HCT116 (cell line): ENCODE results near the gene WNT3A. TPM values are rescaled to one million over a fixed set of nuclear protein-coding genes. Genes with fewer than 3 reads are reported as not detected.

Source experiments
- ATAC-seq: fragments of 200-7000 bp; cut with Tn5 transposase; 2 replicates; pipeline ENCODE4 v1.9.1; 2020; ENCODE audit warnings: mild to moderate bottlenecking, moderate library complexity
- BruUV-seq: library from RNA; stranded (reverse); fragments of 400-500 nt; replicated peaks from 2 replicates; lab custom pipeline; 2021; lab: Mats Ljungman, UMichigan
- CTCF ChIA-PET: fragments of 300-600 bp; sonication (Branson Sonifier 250); formaldehyde crosslinking; loops from one replicate; lab custom pipeline; 2021; ENCODE audit warnings: antibody characterized with exemption; lab: Charles Lee
- POLR2A ChIA-PET: fragments of 300-600, 350-600 bp; sonication (Branson Sonifier 250); formaldehyde crosslinking; loops from one replicate; lab custom pipeline; 2021; ENCODE audit warnings: antibody characterized with exemption; lab: Charles Lee
- RAD21 ChIA-PET, 2 experiments: fragments of 300-600 bp; sonication (Branson Sonifier 250); formaldehyde crosslinking; loops; one replicate each; lab custom pipeline; 2023; ENCODE audit warnings: low total read pairs in 2 of 2; ENCODE audit not compliant: uncharacterized antibody in 2 of 2, unreplicated experiment in 2 of 2, low non-redundant PET in 1 of 2; lab: Charles Lee
- DNase-seq: peaks from one replicate; pipeline ENCODE4 v3.0.0-alpha.2; 2010; ENCODE audit warnings: low read depth, low spot score
- H2AFZ ChIP-seq: fragments of 200-600 bp; shearing (Covaris generic), sonication (generic); 2 replicates; pipeline ENCODE4 v1.6.1; 2017; ENCODE audit warnings: low read depth, mixed run types, mixed read lengths, antibody characterized with exemption, low read length; ENCODE audit not compliant: poor library complexity, severe bottlenecking
- H3K27ac ChIP-seq: 2 replicates; pipeline ENCODE4 v1.5.1; 2012; ENCODE audit warnings: low read depth, low read length
- H3K27me3 ChIP-seq: fragments of 200-600 bp; sonication (generic); 2 replicates; pipeline ENCODE4 v1.6.1; 2016; ENCODE audit warnings: mixed run types, low read length, mixed read lengths; ENCODE audit not compliant: insufficient read depth
- H3K36me3 ChIP-seq, 2 experiments: fragments of 200-500 bp in 1 of 2; fragments of 200-600 bp in 1 of 2; sonication (Bioruptor generic) in 1 of 2; sonication (generic) in 1 of 2; 2 replicates each; pipeline versions ENCODE4 v1.5.1 to v1.6.1; 2014 to 2016; ENCODE audit warnings: low read length in 2 of 2, inconsistent platforms in 1 of 2, mixed read lengths in 1 of 2, mixed run types in 1 of 2; ENCODE audit not compliant: insufficient read depth in 2 of 2, control insufficient read depth in 1 of 2
- H3K4me1 ChIP-seq, 2 experiments: fragments of 200-600 bp in 1 of 2; sonication (generic) in 1 of 2; 2 replicates each; pipeline versions ENCODE4 v1.5.1 to v1.6.1; 2012 to 2017; ENCODE audit warnings: low read length in 2 of 2, inconsistent platforms in 1 of 2, mild to moderate bottlenecking in 1 of 2, mixed read lengths in 1 of 2, mixed run types in 1 of 2, moderate library complexity in 1 of 2; ENCODE audit not compliant: insufficient read depth in 2 of 2, control insufficient read depth in 1 of 2
- H3K4me2 ChIP-seq: fragments of 200-600 bp; sonication (generic); 2 replicates; pipeline ENCODE4 v1.6.1; 2017; ENCODE audit warnings: mixed run types, low read length, mixed read lengths
- H3K4me3 ChIP-seq, 2 experiments: fragments of 200-600 bp in 1 of 2; sonication (generic) in 1 of 2; replicated peaks in 1 of 2; 2 replicates each; pipeline ENCODE4 v1.5.1; 2011 to 2016; ENCODE audit warnings: low read length in 2 of 2, control low read depth in 1 of 2, low read depth in 1 of 2, mild to moderate bottlenecking in 1 of 2, mixed read lengths in 1 of 2, mixed run types in 1 of 2
- H3K79me2 ChIP-seq: fragments of 200-600 bp; sonication (generic); 2 replicates; pipeline ENCODE4 v1.6.1; 2017; ENCODE audit warnings: mild to moderate bottlenecking, mixed run types, low read length, moderate library complexity, mixed read lengths; ENCODE audit not compliant: insufficient read depth
- H3K9ac ChIP-seq: fragments of 200-600 bp; sonication (generic); 2 replicates; pipeline ENCODE4 v1.6.1; 2016; ENCODE audit warnings: low read length, mixed read lengths
- H3K9me2 ChIP-seq: fragments of 200-600 bp; sonication (generic), shearing (Covaris generic); 2 replicates; pipeline ENCODE4 v1.6.1; 2017; ENCODE audit warnings: mixed run types, mild to moderate bottlenecking, moderate library complexity; ENCODE audit not compliant: insufficient read depth
- H3K9me3 ChIP-seq, 2 experiments: fragments of 200-500 bp in 1 of 2; fragments of 200-600 bp in 1 of 2; sonication (Bioruptor generic) in 1 of 2; sonication (generic) in 1 of 2; 2 replicates each; pipeline ENCODE4 v1.6.1; 2014 to 2017; ENCODE audit warnings: low read length in 2 of 2, mixed read lengths in 2 of 2, inconsistent platforms in 1 of 2, low read depth in 1 of 2, mild to moderate bottlenecking in 1 of 2, mixed run types in 1 of 2, moderate library complexity in 1 of 2; ENCODE audit not compliant: control insufficient read depth in 1 of 2, insufficient read depth in 1 of 2
- H4K20me1 ChIP-seq: fragments of 200-600 bp; sonication (generic), shearing (Covaris generic); 2 replicates; pipeline ENCODE4 v1.6.1; 2017; ENCODE audit warnings: mixed run types, mild to moderate bottlenecking, moderate library complexity; ENCODE audit not compliant: insufficient read depth
- CEBPB ChIP-seq: IDR thresholded peaks from 2 replicates; pipeline ENCODE4 v1.6.1; 2012; ENCODE audit warnings: low read depth
- ELF1 ChIP-seq: IDR thresholded peaks from 2 replicates; pipeline ENCODE4 v1.6.1; 2012; ENCODE audit warnings: low read depth, borderline replicate concordance
- POLR2AphosphoS5 ChIP-seq: IDR thresholded peaks from 2 replicates; pipeline ENCODE4 v1.6.1; 2011; ENCODE audit warnings: mild to moderate bottlenecking, low read depth, low read length, moderate library complexity
- SIN3A ChIP-seq: IDR thresholded peaks from 2 replicates; pipeline ENCODE4 v1.6.1; 2012; ENCODE audit warnings: low read depth
- TCF7L2 ChIP-seq: IDR thresholded peaks from 2 replicates; pipeline ENCODE4 v1.7.0; 2011; ENCODE audit warnings: borderline replicate concordance, inconsistent platforms; ENCODE audit not compliant: insufficient read depth, insufficient read length; ENCODE audit errors: extremely low read depth
- YY1 ChIP-seq: IDR thresholded peaks from 2 replicates; pipeline ENCODE4 v1.6.1; 2011; ENCODE audit warnings: low read length, low read depth, moderate library complexity, mild to moderate bottlenecking; ENCODE audit not compliant: insufficient replicate concordance; ENCODE audit errors: extremely low read depth
- ZFX ChIP-seq: fragments of 450-650 bp; IDR thresholded peaks from 2 replicates; pipeline ENCODE4 v1.6.1; 2017
- intact Hi-C: fragments of 100-400 bp; cut with micrococcal nuclease; formaldehyde crosslinking; loops from 2 replicates; pipeline ENCODE4 v1.10.0; 2022
- total RNA-seq: library from RNA; stranded (reverse); gene quantifications from one replicate; pipeline ENCODE4 v1.2.1, GENCODE V29; 2021; ENCODE audit not compliant: unreplicated experiment
- TF ChIP-seq, protein P1 (sequence below): IDR thresholded peaks from 2 replicates; pipeline ENCODE4 v1.6.1; 2011; ENCODE audit warnings: mild to moderate bottlenecking, low read length, moderate library complexity; ENCODE audit not compliant: insufficient replicate concordance; ENCODE audit errors: extremely low read depth
- TF ChIP-seq, protein P2 (sequence below): IDR thresholded peaks from 2 replicates; pipeline ENCODE4 v1.6.1; 2012
- TF ChIP-seq, protein P3 (sequence below): IDR thresholded peaks from 2 replicates; pipeline ENCODE4 v1.6.1; 2012; ENCODE audit warnings: low read depth

WNT3A gene
- total RNA-seq, 1 experiment from 2014 or later = 3.7 TPM

DNA sequence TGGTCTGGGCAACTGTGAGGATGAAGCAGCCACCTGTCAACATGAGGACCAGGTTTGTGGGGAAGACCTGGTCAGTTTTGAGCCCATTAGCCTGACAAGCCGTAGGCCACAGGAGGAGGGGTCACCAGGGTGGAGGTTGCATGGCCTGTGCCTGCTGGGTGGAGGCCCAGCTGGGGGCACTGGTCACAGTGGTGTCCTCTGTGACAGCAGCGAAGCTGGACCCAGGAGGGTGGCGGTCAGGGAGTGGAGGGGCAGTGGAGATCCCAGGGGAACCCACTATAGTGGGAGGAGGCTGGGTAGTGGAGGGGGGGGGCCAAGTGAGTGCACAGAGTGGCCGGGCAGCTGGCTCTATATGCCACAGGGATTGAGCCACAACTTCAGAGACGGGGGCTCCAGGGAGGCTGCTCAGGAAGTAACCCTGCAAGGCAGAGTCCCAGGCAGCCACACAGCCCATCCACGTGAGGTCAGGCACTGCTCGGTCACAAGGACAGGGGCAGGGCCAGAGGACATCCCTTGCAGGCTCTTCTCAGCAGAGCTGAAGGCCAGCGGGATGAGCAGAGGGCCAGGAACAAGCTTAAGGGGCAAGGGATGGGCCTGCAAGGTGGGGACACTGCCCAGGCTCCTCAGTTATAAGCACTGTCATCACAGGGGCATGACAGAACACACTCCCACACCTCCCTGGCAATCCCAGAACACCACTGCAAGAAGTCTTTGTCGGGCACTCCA, 98.6 kb downstream of the WNT3A start (continued):
- TF ChIP-seq, protein P1, sequence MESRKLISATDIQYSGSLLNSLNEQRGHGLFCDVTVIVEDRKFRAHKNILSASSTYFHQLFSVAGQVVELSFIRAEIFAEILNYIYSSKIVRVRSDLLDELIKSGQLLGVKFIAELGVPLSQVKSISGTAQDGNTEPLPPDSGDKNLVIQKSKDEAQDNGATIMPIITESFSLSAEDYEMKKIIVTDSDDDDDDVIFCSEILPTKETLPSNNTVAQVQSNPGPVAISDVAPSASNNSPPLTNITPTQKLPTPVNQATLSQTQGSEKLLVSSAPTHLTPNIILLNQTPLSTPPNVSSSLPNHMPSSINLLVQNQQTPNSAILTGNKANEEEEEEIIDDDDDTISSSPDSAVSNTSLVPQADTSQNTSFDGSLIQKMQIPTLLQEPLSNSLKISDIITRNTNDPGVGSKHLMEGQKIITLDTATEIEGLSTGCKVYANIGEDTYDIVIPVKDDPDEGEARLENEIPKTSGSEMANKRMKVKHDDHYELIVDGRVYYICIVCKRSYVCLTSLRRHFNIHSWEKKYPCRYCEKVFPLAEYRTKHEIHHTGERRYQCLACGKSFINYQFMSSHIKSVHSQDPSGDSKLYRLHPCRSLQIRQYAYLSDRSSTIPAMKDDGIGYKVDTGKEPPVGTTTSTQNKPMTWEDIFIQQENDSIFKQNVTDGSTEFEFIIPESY = no peak
- no peak; the same call in 1 of the 2 replicates for TF ChIP-seq POLR2AphosphoS5

DNA sequence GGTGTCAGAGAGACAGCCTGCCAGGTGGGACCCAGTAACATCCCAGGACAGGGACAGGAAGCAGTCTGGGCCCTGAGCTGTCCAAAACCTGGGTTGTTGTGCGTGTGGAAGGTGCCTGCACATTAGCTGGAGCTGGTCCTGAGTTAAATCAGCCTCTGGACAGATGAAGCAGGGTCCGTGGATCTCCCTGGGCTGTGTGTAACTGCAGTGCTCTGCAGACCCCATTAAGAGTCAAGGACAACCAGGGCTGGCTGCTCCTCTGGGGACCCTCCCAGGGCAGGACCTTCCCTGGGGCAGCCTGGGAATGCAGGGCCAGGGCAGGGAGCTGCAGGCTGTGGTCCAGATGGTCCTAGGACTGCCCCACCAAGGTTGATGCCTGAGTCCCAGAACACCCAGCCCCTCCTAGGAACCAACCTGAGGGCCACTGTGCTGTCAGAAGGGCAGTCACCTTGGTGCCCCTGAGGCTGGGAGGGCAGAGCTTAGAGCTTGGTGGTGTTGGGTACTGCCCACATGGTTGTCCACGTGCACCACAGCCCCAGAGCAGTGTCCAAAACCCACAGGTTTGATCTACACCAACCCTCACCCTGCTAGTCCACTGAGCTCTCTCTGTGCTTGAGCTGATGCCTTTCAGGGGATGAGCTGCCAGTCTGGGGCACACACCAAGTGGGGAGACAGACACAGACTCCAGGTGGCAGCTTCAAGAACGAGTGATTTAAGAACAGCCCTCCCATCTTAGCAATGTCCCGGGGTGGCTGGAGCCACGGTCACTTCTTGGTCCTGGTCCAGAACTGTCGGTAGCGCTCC, 99.4 kb downstream of the WNT3A start:
- DNase-seq = no peak
- Histone ChIP-seq H3K9ac (no peak overlapping the region), H4K20me1 (no peaks in the 10 kb centered on the region), H3K4me2 (no peak overlapping the region), H3K36me3 (peaks cover 0 to 14% of the 10 kb centered on the region in 2 experiments; a peak in 1 of 4 replicates), H2AFZ (no peak overlapping the region), H3K27ac (no peak overlapping the region), H3K4me1 (peaks cover 6 to 35% of the 10 kb centered on the region in 2 experiments; a peak in 3 of 4 replicates), H3K9me3 (no peaks in the 10 kb centered on the region), H3K9me2 (no peaks in the 10 kb centered on the region), H3K79me2 (peaks cover 40% of the 10 kb centered on the region), H3K27me3 (no peaks in the 10 kb centered on the region), H3K4me3 (no peak overlapping the region)
- intact Hi-C loops = no loop called here
- POLR2A ChIA-PET = interaction anchor here (1.1 kb wide), 1 partner anchor 351 kb away, joined by 3 read pairs; a partner anchor contains a TSS
- CTCF ChIA-PET = no interaction called here
- TF ChIP-seq POLR2AphosphoS5 = no peak
- TF ChIP-seq SIN3A = no peak
- no peak for TF ChIP-seq ZFX
- no peak for TF ChIP-seq ELF1
- no peak for TF ChIP-seq TCF7L2
- no peak for TF ChIP-seq YY1
- no peak for TF ChIP-seq CEBPB
- TF ChIP-seq, protein P2, sequence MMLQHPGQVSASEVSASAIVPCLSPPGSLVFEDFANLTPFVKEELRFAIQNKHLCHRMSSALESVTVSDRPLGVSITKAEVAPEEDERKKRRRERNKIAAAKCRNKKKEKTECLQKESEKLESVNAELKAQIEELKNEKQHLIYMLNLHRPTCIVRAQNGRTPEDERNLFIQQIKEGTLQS = no peak
- TF ChIP-seq, protein P3, sequence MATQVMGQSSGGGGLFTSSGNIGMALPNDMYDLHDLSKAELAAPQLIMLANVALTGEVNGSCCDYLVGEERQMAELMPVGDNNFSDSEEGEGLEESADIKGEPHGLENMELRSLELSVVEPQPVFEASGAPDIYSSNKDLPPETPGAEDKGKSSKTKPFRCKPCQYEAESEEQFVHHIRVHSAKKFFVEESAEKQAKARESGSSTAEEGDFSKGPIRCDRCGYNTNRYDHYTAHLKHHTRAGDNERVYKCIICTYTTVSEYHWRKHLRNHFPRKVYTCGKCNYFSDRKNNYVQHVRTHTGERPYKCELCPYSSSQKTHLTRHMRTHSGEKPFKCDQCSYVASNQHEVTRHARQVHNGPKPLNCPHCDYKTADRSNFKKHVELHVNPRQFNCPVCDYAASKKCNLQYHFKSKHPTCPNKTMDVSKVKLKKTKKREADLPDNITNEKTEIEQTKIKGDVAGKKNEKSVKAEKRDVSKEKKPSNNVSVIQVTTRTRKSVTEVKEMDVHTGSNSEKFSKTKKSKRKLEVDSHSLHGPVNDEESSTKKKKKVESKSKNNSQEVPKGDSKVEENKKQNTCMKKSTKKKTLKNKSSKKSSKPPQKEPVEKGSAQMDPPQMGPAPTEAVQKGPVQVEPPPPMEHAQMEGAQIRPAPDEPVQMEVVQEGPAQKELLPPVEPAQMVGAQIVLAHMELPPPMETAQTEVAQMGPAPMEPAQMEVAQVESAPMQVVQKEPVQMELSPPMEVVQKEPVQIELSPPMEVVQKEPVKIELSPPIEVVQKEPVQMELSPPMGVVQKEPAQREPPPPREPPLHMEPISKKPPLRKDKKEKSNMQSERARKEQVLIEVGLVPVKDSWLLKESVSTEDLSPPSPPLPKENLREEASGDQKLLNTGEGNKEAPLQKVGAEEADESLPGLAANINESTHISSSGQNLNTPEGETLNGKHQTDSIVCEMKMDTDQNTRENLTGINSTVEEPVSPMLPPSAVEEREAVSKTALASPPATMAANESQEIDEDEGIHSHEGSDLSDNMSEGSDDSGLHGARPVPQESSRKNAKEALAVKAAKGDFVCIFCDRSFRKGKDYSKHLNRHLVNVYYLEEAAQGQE = no peak
- no peak for ATAC-seq
- BruUV-seq = no TSS peak
- RAD21 ChIA-PET = no interaction called here
